Measurements from ENCODE around the gene ANO9. TPM values are rescaled to one million over a fixed set of nuclear protein-coding genes. Genes with fewer than 3 reads are reported as not detected.

ANO9 gene
- total RNA-seq, 1 donor from 2014 or later, result 22.4 TPM

- intact Hi-C loops (cut with DNase I), result no loop called here
Observed at GRCh38 chr11:384511-384910, 57.3 kb downstream of the ANO9 start.

GRCh38 chr11:383431-383830 is 58.4 kb downstream of the ANO9 start:
- H3K36me3 ChIP-seq, result no peaks in the 10 kb centered on the region
- no peaks in the 10 kb centered on the region for H3K27me3 ChIP-seq
- no peak overlapping the region for H3K4me3 ChIP-seq
- H3K27ac ChIP-seq, result no peak overlapping the region
- peaks cover 7% of the 10 kb centered on the region for H3K9me3 ChIP-seq
- TF ChIP-seq CTCF (IDR thresholded peaks at IDR 0.05), result no peak
- no peaks in the 10 kb centered on the region for H3K4me1 ChIP-seq
- DNase-seq, result no peak
- intact Hi-C loops (cut with DNase I), result no loop called here
- ATAC-seq, result no peak

More at GRCh38 chr11:384511-384910, 57.3 kb downstream of the ANO9 start:
- Histone ChIP-seq H3K27me3 (no peaks in the 10 kb centered on the region), H3K27ac (no peak overlapping the region), H3K4me3 (no peak overlapping the region), H3K4me1 (no peaks in the 10 kb centered on the region), H3K9me3 (peaks cover 7% of the 10 kb centered on the region), H3K36me3 (no peaks in the 10 kb centered on the region)
- no peak for TF ChIP-seq CTCF (IDR thresholded peaks at IDR 0.05)
- no peak for DNase-seq
- ATAC-seq, result no peak

- ATAC-seq (no peak), DNase-seq (no peak)
- no peak for TF ChIP-seq CTCF (IDR thresholded peaks at IDR 0.05)
Observed at GRCh38 chr11:382081-382629, 59.7 kb downstream of the ANO9 start.

GRCh38 chr11:381501-382072 is 60.2 kb downstream of the ANO9 start:
- Histone ChIP-seq H3K9me3 (peaks cover 3% of the 10 kb centered on the region), H3K27me3 (no peaks in the 10 kb centered on the region), H3K27ac (no peak overlapping the region), H3K36me3 (no peaks in the 10 kb centered on the region), H3K4me3 (no peak overlapping the region), H3K4me1 (no peaks in the 10 kb centered on the region)
- no peak for TF ChIP-seq CTCF (IDR thresholded peaks at IDR 0.05)
- ATAC-seq, result no peak
- intact Hi-C loops (cut with DNase I), result no loop called here
- DNase-seq, result no peak

More at GRCh38 chr11:382081-382629, 59.7 kb downstream of the ANO9 start:
- intact Hi-C loops (cut with DNase I), result no loop called here
- Histone ChIP-seq H3K4me3 (no peak overlapping the region), H3K36me3 (no peaks in the 10 kb centered on the region), H3K27me3 (no peaks in the 10 kb centered on the region), H3K9me3 (peaks cover 7% of the 10 kb centered on the region), H3K4me1 (no peaks in the 10 kb centered on the region), H3K27ac (no peak overlapping the region)

GRCh38 chr11:380996-381395 is 60.8 kb downstream of the ANO9 start:
- no peak for ATAC-seq
- DNase-seq, result no peak
- Histone ChIP-seq H3K4me3 (no peak overlapping the region), H3K9me3 (no peaks in the 10 kb centered on the region), H3K36me3 (no peaks in the 10 kb centered on the region), H3K27ac (no peak overlapping the region), H3K27me3 (no peaks in the 10 kb centered on the region), H3K4me1 (no peaks in the 10 kb centered on the region)
- no peak for TF ChIP-seq CTCF (IDR thresholded peaks at IDR 0.05)
- intact Hi-C loops (cut with DNase I), result no loop called here
